GOT3 (cell line): ENCODE results near the gene PLAC1.

Source experiments
- DNase-seq: peaks from one replicate; lab custom pipeline; 2025; ENCODE audit warnings: mixed read lengths; lab: John Stamatoyannopoulos, UW

Gene PLAC1

DNA sequence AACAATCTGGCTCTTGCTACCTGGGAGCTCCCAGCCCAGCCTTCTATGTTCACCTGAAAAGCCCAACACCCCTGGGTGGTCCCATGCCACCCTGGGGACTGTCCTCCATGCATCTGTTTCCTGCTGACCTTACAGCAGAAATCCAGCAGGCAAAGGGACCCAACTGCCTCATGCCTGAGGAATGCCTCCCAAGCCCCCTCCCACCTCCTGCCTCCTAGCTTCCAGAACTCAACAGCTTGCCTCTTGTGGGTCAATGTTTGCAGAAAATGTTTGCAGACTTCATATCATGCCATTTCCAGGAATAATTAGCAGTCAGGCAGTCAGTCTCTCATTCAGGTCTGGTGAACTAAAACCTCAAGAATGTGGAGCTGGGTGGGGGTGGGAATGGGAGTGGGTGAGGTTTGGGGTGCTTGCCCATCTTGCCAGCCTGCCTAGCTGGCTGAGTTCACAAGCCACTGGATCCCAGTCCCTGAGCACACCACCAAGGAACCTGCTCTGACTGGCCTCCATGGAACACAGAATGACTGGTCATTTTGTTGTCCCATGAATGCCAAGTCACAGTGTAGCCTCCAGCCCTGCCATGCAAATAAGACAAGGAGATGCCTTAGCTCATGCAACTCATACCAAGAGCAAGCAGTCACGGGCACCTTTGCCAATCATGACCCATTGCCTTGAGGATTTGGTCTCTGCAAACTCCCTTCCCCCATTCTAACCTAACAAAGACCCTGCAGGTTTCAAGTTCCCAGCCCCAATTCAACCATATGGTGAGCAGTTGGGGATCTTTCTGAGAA is 12.1 kb upstream of the PLAC1 start:
- no peak for DNase-seq

- DNase-seq = peak; percentile 38
Measured at GRCh38 chrX:134669378-134670098, 11.3 kb upstream of the PLAC1 start.

- no peak for DNase-seq
Measured at GRCh38 chrX:134664202-134664601, 5.9 kb upstream of the PLAC1 start.

DNA sequence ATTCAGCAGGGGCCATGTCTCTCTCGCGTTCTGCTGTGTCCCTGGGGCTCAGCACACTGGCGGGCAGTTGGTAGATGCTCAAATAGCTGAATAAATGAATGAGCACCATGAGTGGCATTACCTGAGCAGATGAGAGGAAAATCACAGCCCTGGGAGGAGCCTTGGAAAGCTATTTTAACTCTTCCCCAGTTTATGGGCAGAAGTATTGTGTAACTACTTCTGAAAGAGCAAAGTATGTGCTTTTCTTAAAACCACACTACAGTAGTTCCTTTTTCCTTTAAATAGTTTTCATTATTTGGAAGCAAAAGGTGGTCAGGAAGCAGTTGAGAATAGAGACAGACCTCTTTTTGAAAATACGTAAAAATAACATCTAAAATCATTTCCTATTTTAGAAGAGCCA is 3.0 kb upstream of the PLAC1 start:
- no peak for DNase-seq

- DNase-seq = no peak
Measured at GRCh38 chrX:134660627-134661026, 2.4 kb upstream of the PLAC1 start.

- DNase-seq = no peak
Measured at GRCh38 chrX:134659761-134660160, 1.5 kb upstream of the PLAC1 start.

DNA sequence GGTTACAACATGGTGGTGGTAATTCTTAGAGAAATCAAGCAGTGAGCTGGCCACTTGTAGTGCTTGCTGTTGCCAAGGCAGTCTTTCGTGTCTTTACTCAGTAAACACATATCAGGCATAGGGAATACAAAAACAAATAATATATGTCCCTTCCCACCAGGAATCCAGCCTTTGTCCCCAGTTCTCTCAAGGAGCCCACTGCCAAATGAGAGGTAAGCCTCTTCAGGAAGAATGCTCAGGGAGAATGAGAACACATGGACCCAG is 421 bp upstream of the PLAC1 start:
- DNase-seq = no peak

- DNase-seq = no peak
Measured at GRCh38 chrX:134654398-134655012, 3.8 kb downstream of the PLAC1 start.

- DNase-seq = no peak
Measured at GRCh38 chrX:134653835-134654234, 4.4 kb downstream of the PLAC1 start.

- no peak for DNase-seq
Measured at GRCh38 chrX:134650701-134651100, 7.6 kb downstream of the PLAC1 start.

DNA sequence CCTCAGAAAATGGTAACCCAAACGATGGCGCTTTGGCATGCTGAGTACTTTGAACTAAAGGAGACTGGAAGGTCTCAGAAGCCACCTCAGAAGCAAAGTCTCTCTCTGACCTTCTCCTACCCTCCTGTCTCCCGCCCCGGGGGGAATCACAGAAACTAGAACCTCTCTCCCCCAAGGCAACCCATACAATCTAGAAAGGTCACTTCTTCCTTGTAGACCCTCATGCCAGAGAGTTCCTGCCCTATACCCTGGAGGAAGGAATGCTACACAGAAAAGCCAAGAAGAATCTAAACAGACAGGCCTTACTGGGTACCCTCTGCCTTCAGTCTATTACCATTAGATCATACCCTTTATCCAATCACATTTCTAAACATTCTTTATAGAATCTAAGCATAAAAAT is 8.5 kb downstream of the PLAC1 start:
- DNase-seq = no peak

GRCh38 chrX:134647477-134647877 is 10.8 kb downstream of the PLAC1 start:
- no peak for DNase-seq

- no peak for DNase-seq
Measured at GRCh38 chrX:134646691-134647090, 11.6 kb downstream of the PLAC1 start.

DNA sequence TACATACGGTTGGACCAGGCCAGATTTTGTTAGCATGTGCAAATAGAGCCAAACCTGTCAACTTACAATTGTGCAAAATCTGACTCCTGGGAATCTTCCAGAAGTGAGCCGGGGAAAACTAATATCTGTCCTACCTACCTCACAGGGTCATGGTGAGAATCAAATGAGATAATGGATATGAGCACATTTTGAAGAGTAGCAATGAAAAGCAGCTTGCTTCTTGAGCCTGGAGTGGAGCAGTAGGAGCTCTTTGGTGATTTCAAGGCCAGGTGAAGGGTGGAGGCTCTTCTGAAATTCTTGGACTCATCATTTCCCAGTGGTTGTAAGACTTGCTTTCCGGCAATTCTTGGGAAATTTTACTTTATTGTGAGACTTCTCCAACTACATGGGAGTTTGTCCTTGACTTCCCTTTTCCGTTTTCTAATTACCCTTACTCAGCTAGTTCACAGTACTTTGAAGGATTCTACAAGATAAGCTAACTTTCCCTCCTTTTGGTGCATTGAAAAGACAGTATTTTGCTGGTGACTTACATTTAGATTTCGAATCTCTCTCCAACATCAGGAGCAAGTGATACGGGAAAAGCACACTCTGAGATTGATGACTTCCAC is 12.2 kb downstream of the PLAC1 start:
- DNase-seq = no peak

DNA sequence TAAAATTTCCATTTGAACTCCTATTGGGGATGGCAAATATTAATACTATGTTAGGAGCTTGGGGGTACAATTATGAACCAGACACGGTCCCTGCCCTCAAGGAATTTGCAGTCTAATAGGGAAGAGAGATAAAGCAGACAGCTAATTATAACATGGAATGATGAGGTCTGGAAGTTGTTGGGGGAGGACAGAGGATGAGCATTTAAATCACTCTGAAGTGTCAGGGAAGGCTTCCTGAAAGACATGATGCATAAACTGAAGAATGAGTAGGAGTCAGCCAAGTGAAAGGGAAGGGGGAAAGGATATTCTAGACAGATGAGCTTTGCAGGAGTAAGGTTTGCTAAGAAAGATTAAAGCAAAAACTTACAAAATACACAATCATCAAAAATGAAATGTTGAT is 15.9 kb downstream of the PLAC1 start:
- DNase-seq = no peak

DNA sequence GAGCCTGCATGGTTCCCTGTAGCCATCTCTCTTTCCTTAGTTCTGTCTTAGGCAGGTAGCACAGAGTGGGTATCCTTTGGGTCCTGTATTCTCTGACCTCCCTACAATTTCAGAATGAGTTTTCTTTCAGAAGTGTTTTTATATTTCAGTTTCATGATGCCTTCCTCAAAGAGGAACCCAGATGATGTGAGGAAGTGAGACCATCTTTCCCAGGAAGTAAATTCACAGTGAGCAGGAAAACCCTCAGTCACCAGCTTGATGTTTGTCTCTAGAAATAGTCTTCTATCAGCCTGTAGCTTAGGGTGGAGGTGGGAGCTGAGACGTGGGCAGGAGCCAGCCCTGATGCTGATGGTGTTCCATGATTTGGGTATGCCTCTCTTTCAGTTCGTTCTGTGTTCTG is 16.9 kb downstream of the PLAC1 start:
- DNase-seq = no peak

DNA sequence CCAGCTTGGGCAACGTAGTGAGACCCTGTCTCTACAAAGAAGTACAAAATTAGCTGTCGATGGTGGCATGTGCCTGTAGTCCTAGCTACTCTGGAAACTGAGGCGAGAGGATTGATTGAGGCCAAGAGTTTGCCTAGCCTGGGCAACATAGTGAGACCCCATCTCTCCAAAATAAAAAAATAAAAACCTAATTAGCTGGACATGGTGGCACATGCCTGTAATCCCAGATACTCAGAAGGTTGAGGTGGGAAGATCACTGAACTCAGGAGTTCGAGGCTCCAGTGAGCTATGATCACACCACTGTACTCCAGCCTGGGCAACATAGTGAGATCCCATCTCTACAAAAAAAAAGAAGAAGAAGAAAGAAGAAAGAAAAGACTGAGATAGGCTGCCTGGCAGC is 17.4 kb downstream of the PLAC1 start:
- no peak for DNase-seq

GRCh38 chrX:134636851-134637250 is 21.4 kb downstream of the PLAC1 start:
- no peak for DNase-seq

- DNase-seq = no peak
Measured at GRCh38 chrX:134634691-134635090, 23.6 kb downstream of the PLAC1 start.

DNA sequence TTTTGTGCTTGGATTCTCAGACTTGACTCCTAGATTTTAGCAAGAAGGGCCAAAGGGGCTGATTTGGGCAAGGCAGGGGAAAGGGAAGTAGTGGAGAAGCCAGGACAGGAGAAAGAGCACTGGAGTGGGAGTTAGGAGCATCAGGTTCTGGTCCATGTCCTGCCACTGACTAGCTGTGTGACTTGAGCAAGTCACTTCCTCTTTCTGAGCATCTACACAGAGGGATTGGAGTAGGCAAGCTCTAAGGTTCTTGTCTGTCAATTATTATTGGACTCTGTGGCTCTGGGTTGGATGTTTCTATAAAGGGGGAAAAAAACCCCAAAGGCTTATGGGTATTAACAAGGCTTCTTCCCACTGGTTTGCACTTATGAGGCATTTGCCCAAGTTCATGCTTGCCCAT is 24.4 kb downstream of the PLAC1 start:
- DNase-seq = no peak

GRCh38 chrX:134633394-134633793 is 24.9 kb downstream of the PLAC1 start:
- DNase-seq = no peak

GRCh38 chrX:134632355-134632754 is 25.9 kb downstream of the PLAC1 start:
- no peak for DNase-seq
